Hepatic stellate cell (primary cell): ENCODE data around the gene PITX3.
"Not testable (repeated sequence)": the region's sequence is repeated elsewhere in the genome, so short reads cannot be mapped to it uniquely, and the experiment has no call there.

Experiments used
- DNase-seq: peaks from one replicate; pipeline ENCODE4 v3.0.0; 2011; ENCODE audit warnings: low spot score

Gene PITX3

GRCh38 chr10:102225646-102226541 lies 15.4 kb downstream of the PITX3 start, which contains the start of gene ELOVL3:
Gene ELOVL3, plus strand, starts transcription at chr10:102226299. Its CDS starts 250 bp downstream, at chr10:102226549.
- peak; percentile 98 for DNase-seq

DNA sequence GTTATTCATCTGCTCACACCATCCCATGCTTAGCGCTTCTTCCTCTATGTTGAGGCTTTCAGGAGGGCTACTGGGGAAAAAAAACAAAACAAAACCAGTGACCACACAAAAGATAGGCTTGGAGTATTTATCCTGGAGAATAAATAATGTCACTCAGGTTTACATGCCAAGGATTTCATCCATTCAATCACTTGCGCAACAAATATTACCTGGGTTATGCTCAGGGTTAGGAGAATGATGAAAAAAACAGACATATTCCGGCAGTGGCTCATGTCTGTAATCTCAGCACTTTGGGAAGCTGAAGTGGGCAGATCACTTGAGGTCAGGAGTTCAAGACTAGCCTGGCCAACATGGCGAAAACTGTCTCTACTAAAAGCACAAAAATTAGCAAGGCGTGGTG lies 18.5 kb downstream of the PITX3 start:
- no peak for DNase-seq

DNA sequence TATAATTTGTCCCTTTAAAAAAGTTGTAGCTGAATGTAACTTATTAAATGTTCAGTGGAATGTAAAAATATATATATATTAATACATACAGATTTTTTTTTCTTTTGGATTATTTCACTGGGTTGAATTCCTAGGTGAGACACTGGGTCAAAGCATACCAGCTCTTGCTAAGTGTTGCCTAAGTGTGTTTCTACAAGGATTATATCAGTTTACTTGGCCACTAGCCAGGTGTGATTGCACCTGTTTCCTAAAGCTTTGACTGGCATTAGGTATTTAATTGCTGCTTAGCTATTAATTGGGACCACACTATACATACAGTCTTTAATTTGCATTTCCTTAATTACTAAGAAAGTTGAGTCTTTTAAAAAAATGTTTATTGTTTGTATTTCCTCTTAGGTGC lies 20.7 kb downstream of the PITX3 start:
- DNase-seq: no peak

- DNase-seq: no peak
Measured at GRCh38 chr10:102219370-102219769, 21.9 kb downstream of the PITX3 start.

- not testable (repeated sequence) for DNase-seq
Measured at GRCh38 chr10:102213599-102213998, 27.7 kb downstream of the PITX3 start.

GRCh38 chr10:102211615-102212299 lies 29.6 kb downstream of the PITX3 start:
- DNase-seq: no peak

DNA sequence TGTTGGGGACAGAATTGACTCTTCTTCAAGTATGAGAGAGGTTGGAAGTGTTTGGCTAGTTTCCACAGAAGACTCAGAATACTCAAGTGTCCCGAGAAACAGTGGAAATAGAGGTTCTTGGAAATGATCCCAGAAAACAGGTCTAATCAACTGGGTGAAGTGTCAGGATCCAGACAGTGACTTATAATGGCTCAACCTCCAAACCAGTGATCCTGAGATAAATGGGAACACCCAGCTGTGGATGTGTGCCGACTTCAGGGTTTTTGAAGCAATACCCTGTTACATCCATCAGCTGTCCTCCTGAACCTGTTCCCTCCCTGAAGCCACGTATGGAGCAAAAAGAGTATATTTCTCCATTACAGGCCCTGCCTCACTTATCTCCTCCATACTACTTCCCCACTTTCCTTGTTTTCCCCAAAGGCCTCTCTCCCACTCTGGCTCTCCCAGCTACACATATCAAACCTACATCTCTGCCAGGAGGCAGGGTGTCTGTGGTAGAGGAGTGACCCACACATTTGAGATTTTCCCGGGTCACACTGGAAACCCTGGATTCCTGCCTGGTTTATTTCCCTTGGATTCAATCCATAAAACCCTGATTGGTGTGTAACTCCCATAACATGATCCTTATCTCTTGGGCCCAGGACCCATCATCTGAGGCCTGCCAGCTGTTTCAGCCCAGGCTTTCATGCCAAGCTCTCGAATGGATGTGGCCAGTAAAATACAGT lies 32.8 kb downstream of the PITX3 start:
- DNase-seq: peak; percentile 69

DNA sequence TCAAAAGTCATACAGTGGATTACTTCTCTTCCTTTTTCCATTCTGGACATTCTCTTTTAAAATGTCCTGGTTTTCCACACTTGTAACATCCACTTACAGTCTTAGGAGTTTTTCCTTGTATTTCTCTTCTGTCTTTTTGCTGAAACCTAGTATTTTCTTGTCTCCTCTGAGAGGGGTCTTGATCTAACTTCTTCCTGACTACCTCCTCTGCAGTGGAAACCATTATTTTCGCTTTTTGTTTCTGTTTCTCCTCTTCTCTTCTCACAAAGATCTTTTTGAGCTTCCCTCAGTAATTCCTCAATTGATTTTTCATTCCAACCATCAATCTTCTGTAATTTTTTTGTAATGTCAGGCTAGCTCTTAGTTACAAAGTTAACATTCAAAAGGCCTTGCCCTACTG lies 38.9 kb downstream of the PITX3 start:
- no peak for DNase-seq

DNA sequence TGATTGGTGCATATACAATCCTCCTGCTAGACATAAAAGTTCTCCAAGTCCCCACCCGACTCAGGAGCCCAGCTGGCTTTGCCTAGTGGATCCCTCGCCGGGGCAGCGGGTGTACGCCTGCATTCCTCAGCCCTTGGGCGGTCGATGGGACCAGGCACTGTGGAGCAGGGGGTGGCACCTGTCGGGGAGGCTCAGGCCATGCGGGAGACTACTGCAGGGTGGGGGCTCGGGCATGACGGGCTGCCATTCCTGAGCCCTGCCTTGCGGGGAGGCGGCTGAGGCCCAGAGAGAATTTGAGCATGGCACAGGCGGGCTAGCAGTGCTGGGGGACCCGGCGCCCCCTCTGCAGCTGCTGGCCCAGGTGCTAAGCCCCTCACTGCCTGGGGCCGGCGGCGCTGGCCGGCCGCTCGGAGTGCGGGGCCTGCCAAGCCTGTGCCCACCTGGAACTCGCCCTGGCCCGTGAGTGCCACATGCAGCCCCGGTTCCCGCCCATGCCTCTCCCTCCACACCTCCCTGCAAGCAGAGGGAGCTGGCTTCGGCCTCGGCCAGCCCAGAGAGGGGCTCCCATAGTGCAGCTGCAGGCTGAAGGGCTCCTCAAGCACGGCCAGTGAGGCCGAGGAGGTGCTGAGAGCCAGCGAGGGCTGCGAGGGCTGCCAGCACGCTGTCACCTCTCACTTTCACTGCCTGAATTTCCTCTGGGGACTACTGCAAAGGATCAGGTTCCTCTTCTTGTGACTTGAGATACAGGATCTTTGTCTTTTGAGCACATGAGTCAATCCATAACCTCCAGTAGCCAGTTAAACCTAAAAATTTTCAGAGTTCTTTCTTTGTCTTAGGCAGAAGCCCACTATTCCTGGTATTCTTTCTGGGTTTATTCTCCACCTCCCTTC lies 40.3 kb downstream of the PITX3 start:
- DNase-seq: no peak

- no peak for DNase-seq
Measured at GRCh38 chr10:102198027-102198426, 43.3 kb downstream of the PITX3 start.

DNA sequence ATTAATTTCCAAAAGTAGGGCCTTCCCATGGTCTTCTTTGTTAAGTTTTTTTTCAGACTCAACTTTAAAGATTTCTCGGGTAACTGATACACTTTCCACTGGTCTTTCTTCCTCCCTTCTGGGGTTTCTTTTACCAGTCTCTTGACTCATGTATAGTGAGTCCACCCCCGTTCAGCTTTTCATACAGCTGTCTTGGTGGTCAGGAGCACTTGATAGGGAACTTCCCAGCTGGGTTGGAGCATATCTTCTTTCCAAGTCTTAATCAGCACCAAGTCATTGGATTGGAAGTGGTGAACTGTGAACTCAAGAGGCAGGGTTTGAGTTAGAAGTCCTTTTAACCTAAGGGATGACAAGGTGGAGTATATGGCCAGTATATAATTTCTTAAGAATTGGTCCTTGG lies 44.4 kb downstream of the PITX3 start:
- no peak for DNase-seq

DNA sequence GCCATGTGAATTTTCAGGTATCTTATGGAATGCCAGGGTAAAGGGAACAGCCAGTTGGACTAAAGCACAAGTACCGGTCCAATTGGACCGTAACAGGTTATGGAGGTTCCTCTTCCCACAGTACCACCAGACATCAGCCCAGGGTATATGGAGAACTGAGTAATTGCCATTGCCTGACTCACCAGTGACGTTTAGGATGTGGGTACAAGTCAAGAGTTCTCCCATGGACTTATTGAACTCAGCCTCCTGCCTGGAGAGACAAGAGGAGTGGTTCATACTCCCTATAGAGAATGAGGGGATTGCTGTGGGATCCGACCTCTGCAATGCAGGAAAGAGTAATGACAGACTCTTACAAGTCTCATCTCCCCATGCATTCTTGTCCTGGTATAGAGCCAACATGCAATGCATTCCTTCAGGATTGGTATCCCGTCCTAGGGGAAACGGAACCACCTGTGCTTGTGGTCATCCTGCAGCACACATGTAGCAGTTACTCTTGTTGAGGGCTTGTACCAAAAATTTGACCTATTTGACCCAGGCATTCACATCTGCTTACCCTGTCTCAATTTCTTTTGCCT lies 45.9 kb downstream of the PITX3 start:
- DNase-seq: no peak

DNA sequence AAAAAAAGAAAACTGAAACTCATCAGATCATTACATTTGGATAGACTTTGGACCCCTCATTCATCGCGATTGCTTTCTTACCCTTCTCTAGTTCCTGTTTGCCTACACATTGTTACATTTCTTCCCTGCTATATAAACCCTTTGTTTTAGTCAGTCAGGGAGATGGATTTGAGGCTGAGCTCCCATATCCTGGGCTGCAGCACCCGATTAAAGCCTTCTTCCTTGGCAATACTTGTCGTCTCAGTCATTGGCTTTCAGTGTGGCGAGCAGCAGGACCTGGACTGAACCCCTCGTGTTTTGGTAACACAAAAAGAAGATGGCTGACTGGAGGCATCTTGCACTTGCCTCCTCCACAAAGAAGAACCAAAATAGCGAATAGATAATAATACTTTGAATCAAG lies 49.4 kb downstream of the PITX3 start:
- no peak for DNase-seq

DNA sequence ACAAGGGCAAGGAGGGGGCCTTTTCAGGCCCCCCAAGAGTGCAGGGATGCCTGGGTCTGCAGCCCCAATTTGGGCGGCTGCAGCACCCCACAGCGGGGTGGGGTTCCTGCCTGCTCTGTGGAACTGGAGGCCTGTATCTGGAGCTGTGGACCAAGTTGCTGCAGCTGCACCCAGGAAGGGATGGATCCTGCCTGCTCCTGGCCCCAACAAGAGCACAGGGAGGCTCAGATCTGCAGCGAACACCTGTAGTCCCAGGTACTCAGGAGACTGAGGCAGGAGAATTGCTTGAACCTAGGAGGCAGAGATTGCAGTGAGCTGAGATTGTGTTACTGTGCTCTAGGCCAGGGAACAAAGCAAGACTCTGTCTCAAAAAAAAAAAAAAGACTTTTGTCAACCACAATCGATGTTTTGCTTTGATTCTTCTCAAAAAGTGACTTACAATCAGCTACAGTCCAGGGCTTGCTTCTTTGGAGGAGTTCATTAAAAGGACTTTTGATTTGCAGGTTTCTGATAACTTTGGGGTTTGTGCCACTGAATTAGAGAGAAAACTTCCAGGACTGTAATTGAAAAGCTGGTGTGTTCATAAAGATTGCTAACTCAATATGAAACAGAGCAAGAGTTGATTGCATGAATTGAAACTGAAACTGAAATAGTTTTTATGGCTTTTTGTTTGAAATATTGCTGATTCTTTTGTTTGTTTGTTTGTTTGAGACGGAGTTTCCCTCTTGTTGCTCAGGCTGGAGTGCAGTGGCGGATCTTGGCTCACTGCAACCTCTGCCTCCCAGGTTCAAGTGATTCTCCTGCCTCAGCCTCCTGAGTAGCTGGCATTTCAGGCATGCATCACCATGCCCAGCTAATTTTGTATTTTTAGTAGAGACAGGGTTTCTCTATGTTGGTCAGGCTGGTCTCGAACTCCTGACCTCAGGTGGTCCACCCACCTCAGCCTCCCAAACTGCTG lies 52.1 kb downstream of the PITX3 start:
- DNase-seq: not testable (repeated sequence)

DNA sequence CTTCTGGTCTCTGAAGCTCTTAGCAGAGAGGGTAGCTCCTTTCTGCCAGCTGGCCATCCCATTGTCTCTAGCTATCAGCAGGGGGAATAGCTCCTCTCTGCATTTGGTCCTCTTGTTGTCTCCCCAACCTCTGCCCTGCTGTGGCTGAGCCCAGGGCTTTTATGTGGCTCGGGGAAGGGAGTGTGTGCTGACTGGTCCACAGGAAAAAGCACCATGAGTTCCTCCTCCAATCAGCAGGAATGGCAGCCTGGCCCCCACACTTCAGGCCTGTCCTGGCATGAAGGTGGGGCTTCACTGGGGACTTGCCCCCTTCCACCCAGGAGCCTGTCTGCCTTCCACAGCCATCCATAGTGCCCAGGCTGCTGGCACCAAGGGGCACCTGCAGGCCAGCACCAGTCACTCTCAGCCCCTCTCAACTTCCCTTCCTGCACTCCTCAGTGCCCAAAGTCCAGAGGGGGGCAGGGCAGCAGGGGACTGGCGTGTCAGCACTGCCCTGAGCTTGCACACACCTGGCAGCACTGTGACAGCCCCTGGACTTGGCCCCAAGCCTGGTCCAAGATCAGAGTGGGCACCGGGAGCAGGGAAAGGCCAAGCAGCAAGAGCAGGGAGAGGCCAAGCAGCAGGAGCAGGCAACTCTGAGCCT lies 52.9 kb downstream of the PITX3 start:
- no peak for DNase-seq

DNA sequence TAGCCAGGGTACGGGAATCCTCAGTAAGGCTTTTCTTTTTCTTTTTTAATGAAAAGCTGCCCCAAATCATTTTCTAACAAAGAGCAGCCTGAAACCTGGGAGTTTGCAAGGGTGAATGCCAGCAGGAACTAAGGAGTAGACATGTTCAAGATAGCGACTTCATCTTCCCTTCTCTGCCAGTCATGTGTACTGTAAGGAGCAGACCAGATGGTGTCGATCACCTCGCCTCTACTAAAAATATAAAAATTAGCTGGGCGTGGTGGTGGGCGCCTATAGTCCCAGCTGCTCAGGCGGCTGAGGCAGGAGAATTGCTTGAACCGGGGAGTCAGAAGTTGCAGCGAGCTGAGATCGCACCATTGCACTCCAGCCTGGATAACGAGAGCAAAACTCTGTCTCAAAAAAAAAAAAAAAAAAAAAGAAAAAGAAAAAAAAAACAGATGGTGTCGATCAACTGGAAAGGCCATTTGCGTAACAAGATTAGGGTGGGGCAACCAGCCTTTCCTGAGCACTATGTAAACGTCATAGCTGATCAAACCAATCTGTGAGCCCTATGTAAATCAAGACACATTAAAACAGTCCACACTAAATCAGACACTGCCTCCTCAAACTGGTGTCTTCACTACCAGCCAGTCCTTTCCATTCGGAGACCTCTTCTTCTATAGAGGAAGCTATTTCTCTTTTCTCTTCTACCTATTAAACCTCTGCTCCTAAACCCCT lies 55.3 kb downstream of the PITX3 start:
- no peak for DNase-seq

GRCh38 chr10:102185272-102185671 lies 56.0 kb downstream of the PITX3 start:
- DNase-seq: no peak

- DNase-seq: no peak
Measured at GRCh38 chr10:102184606-102185005, 56.7 kb downstream of the PITX3 start.
